AG04450 (cell line): ENCODE measurements around the gene SERPINH1. TPM values are rescaled to one million over a fixed set of nuclear protein-coding genes. Genes with fewer than 3 reads are reported as not detected.

Experiments used
- CTCF ChIA-PET: fragments of 300-600, 350-600 bp; formaldehyde crosslinking; extraction: SDS; loops from one replicate; lab custom pipeline; 2022; ENCODE audit warnings: antibody characterized with exemption, inconsistent platforms; lab: Charles Lee
- POLR2A ChIA-PET: fragments of 350-600 bp; formaldehyde crosslinking; extraction: SDS; loops from one replicate; lab custom pipeline; 2021; ENCODE audit warnings: antibody characterized with exemption, inconsistent platforms; lab: Yijun Ruan, JAX
- DNase-seq: peaks from one replicate; pipeline ENCODE4 v3.0.0-alpha.2; 2011; ENCODE audit warnings: low read depth, low spot score
- H3K27ac ChIP-seq: one replicate; pipeline ENCODE4 v1.5.1; 2012; ENCODE audit warnings: low read depth, low read length, control low read depth
- H3K27me3 ChIP-seq: one replicate; pipeline ENCODE4 v1.6.0; 2012; ENCODE audit warnings: low read length; ENCODE audit not compliant: control insufficient read depth, insufficient read depth
- H3K4me3 ChIP-seq: 2 replicates; pipeline ENCODE4 v1.5.1; 2011; ENCODE audit warnings: mild to moderate bottlenecking, low read depth, low read length, control low read depth
- H3K9me3 ChIP-seq: 2 replicates; pipeline ENCODE4 v1.5.1; 2012; ENCODE audit warnings: low read length; ENCODE audit not compliant: control insufficient read depth, insufficient read depth
- polyA plus RNA-seq: library from polyadenylated mRNA; depleted of rRNA; stranded (reverse); fragments of >200 nt; gene quantifications from 2 replicates; pipeline ENCODE4 v1.2.3, GENCODE V29; 2011
- TF ChIP-seq, protein P1 (sequence below): IDR thresholded peaks from 2 replicates; pipeline ENCODE4 v1.5.1; 2011; ENCODE audit warnings: low read depth, low read length, control low read depth, inconsistent platforms

Gene SERPINH1
- polyA plus RNA-seq, 1 experiment, result 881 TPM

DNA sequence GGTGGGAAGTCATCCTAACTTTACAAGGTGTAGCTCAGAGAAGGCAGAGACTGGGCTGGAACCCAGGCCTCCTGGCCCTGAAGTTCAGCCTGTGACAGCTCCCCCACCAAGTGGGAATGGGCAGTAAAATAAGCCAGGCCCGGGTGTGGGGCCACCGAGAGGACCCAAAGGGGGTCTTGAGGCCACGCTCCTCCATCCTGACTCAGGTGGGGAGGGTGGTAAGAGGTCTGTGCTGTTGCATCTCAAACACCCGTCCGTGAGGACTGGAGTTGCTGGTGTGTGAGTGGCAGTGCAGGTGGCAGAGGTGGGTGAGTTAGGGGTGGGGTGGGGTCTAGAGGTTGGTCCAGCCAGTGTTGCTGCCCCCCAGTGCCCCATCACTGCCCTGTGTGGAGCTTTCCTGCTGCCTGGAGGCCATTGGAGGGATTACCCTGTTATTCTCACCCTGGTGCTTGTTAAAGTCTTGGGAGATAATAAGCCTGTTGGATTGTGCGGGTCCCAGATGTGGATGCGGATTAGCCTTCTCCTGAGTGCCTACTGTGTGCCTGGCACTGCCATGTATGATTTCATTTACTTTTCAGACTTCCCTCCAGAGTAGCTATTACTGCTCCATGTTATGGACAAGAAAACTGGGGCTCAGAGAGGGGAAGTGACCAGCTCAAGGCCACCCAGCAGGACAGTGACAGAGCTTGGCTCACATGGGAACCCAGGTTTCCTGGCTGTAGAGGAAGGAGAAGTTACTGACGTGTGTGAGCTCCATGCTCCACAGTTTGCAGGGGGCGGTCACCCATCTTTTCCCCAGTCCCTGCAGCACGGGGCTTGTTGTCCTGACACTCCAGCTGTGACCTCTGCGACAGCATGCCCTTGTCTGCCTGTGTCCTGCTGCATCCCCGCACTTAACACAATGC is 12.9 kb downstream of the SERPINH1 start:
- peak overlapping the region; percentile 47 for H3K27ac ChIP-seq
- no peak for DNase-seq
- TF ChIP-seq, protein P1, sequence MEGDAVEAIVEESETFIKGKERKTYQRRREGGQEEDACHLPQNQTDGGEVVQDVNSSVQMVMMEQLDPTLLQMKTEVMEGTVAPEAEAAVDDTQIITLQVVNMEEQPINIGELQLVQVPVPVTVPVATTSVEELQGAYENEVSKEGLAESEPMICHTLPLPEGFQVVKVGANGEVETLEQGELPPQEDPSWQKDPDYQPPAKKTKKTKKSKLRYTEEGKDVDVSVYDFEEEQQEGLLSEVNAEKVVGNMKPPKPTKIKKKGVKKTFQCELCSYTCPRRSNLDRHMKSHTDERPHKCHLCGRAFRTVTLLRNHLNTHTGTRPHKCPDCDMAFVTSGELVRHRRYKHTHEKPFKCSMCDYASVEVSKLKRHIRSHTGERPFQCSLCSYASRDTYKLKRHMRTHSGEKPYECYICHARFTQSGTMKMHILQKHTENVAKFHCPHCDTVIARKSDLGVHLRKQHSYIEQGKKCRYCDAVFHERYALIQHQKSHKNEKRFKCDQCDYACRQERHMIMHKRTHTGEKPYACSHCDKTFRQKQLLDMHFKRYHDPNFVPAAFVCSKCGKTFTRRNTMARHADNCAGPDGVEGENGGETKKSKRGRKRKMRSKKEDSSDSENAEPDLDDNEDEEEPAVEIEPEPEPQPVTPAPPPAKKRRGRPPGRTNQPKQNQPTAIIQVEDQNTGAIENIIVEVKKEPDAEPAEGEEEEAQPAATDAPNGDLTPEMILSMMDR, result peak; percentile 50
- H3K9me3 ChIP-seq, result no peaks in the 10 kb centered on the region
- H3K27me3 ChIP-seq, result no peaks in the 10 kb centered on the region
- CTCF ChIA-PET, result interaction anchor here (0.6 to 5.8 kb wide), 8 partner anchors 8 to 130 kb away, joined by 3 to 53 read pairs (median 4); no protein-coding TSS in a partner anchor
- POLR2A ChIA-PET, result interaction anchor here (0.9 to 9.3 kb wide), 8 partner anchors 9 to 67 kb away, joined by 3 to 85 read pairs (median 10); partner anchors contain the start of gene SERPINH1
- no peak overlapping the region for H3K4me3 ChIP-seq

DNA sequence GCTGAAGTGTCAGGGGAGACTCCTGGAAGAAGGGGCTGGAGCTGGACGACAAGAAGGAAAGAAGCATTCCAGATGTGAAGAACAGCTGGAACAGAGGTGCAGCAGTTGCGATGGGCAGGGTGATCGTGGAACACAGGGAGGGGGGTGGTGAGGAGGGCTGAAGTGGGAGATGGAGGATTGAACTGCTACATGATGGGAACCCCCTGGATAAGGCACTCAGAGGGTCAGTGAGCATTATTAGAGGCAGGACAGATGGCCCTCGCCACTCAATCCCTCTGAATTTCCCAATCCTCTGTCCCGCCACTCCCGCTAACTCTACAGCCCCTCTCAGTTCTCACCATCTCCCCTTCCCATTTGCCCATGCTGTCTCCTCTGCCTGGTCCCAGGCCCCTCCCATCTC is 14.0 kb downstream of the SERPINH1 start:
- ChIA-PET CTCF (interaction anchor here (0.6 to 5.8 kb wide), 9 partner anchors 9 to 131 kb away, joined by 3 to 53 read pairs (median 4); no protein-coding TSS in a partner anchor), POLR2A (interaction anchor here (0.7 to 9.3 kb wide), 8 partner anchors 11 to 70 kb away, joined by 3 to 85 read pairs (median 7); partner anchors contain the start of gene SERPINH1)
- TF ChIP-seq, protein P1, result no peak
- peak overlapping the region; percentile 25 for H3K27ac ChIP-seq
- no peaks in the 10 kb centered on the region for H3K27me3 ChIP-seq
- no peak overlapping the region for H3K4me3 ChIP-seq
- no peaks in the 10 kb centered on the region for H3K9me3 ChIP-seq
- no peak for DNase-seq

DNA sequence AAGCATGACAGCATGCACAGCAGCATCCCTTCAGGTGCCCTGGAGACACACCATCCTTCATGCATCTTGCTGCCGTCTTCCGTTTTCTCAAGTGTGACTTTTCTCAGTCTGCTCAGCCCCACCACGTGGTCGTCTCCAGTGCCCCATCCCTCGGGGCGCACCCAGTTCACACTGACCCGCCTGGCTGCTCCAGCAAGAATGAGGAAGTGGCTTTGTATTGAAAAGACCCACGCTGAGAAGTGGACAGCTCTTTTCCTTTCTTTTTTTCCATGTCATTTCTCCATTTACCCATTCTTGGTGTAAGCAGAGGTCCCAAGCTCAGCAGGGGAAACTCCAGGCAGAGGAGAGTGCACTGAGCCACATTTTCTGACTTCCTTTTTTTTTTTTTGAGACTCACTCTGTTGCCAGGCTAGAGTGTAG is 14.5 kb downstream of the SERPINH1 start:
- CTCF ChIA-PET, result interaction anchor here (0.6 to 5.8 kb wide), 7 partner anchors 8 to 132 kb away, joined by 3 to 53 read pairs (median 4); no protein-coding TSS in a partner anchor
- no peaks in the 10 kb centered on the region for H3K27me3 ChIP-seq
- peak overlapping the region; percentile 21 for H3K27ac ChIP-seq
- DNase-seq, result no peak
- TF ChIP-seq, protein P1, result no peak
- H3K9me3 ChIP-seq, result no peaks in the 10 kb centered on the region
- H3K4me3 ChIP-seq, result no peak overlapping the region
- POLR2A ChIA-PET, result interaction anchor here (0.7 to 9.3 kb wide), 7 partner anchors 12 to 70 kb away, joined by 3 to 85 read pairs (median 8); partner anchors contain the start of gene SERPINH1

DNA sequence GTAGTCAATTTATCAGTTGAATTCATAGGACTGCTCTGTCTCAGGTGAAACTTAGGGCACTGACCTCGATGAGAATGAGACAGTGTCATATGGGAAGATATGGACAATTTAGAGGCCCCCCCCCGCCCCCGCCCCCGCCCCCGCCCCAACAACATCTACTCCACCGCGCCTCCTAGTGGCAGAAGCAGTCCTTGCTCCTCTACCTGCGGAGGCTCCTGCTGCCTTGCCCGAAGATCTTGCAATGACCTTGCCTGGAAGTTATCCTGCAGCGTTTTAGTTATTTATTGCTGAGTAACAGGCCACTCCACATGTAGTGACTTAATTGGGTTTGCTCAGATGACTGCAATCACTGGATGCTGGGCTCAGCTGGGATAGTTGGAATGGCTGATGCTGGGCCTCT is 15.2 kb downstream of the SERPINH1 start:
- TF ChIP-seq, protein P1, result peak; percentile 57
- Histone ChIP-seq H3K9me3 (no peaks in the 10 kb centered on the region; the same call in 1 of the 2 replicates), H3K27me3 (no peaks in the 10 kb centered on the region), H3K4me3 (no peak overlapping the region), H3K27ac (no peak overlapping the region)
- CTCF ChIA-PET, result interaction anchor here (0.6 to 5.8 kb wide), 7 partner anchors 11 to 133 kb away, joined by 3 to 53 read pairs (median 5); no protein-coding TSS in a partner anchor
- POLR2A ChIA-PET, result interaction anchor here (0.9 to 9.3 kb wide), 5 partner anchors 12 to 29 kb away, joined by 3 to 85 read pairs (median 45); partner anchors contain the start of gene SERPINH1
- no peak for DNase-seq
